CD4-positive, alpha-beta T cell treated with Interleukin-15 for 1 hour (primary cell): Measurements from ENCODE around the gene KAZN.

Source experiments
- DNase-seq: peaks from one replicate; pipeline ENCODE4 v3.0.0-alpha.2; 2020

Gene KAZN

DNA sequence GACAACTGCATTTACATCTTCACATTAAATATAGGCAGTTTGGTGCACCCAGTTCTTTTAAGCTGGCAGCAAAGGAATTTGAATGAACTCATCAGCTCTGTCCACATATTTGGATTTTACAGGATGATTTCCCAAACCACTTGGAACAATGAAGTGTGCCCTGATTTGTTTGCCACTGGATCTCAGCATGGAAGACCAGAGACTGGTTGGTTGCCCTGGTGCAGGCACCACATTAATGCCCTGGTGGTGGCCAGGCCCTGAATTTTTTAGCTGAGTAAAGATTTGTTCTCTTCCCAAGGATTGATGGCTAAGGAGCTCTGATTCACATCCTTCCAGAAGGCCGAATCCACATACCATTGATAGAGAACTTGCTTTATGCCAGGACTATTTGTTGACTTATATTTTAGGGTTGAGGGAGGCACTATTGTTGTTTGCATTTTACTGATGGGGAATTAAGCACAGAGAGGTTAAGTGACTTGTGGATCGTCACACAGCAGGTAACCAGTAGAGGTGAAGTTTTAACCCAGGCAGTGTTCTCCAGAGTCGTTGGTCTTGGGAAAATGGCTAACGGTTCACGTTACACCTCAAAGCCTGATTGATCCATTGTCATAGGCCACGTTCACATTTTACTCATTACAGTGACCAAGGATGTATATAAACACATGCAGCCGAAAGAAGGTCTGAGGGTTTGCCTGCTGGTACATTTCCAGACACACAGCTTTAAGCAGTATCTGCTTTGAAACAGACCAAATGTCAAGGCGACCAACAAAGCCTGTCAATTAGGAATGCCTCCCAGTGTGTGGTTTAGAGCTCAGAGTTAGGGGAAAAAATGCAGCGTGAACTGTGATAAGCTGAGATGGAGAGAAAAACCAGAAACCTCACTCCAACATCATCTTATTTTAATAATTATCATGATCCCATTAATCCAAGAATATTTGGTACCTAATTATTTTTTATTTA, 50.7 kb downstream of the KAZN start:
- DNase-seq = no peak

DNA sequence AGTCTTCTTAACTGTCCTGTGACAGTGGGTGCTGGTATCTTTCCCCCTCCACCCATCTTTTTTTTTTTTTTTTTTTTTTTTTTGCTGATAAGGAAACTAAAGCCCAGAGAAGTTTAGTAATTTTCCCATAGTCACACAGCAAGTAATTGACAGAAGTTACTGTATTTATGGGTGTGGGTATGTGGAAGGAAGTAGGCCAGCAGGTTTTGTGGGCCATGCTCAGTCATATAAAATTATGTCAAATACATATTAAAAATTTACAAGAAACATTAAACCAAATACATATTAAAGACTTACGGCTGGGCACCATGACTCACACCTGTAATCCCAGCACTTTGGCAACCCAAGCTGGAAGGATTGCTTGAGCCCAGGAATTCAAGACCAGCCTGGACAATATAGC, 51.5 kb downstream of the KAZN start:
- DNase-seq = no peak

DNA sequence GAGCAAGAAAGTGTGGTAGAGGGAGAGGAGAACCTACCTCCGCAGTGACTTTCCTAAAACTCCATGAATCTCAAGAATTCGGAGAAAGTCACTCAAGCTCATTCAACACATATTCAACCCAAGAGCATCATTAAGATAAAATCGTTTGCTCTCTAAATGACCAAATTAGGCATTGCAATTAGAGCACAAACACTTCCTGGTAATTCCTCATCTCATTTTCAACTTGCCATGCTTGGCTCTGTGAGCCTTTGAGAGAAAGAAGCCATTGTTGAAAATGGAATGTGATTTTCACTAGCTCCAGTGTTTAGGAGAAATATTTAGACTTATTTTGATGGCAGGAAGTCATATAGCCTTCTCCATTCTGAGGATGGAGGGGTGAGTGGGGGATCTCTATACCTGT, 52.5 kb downstream of the KAZN start:
- DNase-seq = no peak

DNA sequence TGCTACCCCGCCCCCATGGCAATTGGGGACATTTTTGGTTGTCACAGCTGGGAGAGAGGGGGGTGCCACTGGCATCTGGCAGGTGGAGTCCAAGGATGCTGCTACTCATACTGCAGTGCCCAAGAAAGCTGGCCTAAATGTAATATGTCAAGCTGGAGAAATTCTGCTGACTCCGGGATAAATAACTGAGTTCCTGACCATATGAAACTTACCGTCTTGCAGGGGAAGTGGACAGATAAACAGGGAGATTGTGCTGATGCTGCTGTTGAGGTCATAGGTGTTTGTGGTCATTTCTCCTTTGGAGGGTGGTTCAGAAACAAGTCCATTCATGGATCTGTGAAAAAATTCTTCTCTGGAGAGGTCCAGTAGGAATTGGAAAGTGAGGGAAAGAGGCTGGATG, 54.4 kb downstream of the KAZN start:
- DNase-seq = no peak

DNA sequence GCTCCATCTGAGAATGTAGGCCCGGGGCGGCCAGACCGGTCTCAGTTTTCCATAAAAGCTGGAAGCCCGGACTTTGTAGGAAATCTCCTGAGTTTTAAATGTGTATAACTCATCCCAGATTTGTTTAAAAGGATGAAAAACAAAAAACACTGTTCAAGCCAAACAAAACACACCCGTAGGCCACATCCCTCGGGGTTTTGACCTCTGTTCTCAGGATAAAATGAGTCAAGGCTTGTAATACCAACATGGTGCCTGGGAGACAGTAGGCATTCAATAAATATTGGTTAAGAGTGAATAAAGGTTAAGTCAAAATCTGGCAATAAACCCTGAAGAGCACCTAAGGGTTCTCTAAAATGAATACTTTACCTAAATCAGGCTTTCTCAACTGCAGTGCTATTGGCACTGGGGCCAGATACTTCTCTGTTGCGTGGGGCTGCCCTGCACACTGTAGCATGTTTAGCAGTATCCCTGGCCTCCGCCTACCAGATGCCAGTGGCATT, 55.0 kb downstream of the KAZN start:
- no peak for DNase-seq

DNA sequence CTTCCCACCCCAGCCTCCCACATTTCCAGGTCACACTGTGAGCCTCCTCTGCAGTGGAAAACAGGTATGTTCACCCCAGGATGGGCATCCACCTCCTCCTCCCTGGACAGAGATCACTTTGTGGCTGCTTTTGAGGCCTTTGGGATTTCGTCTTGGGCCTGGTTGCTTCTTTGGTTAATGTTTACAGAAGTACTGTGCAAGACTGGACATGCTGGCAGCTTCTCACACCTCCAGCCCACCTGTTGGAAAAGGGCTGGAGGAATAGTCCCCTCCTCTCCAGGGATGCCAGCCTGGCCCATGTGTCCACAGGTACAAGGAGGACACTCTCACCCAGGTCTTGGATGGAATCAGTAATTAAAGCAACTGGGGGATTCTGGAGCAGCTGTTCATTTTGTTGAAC, 56.1 kb downstream of the KAZN start:
- DNase-seq = no peak

DNA sequence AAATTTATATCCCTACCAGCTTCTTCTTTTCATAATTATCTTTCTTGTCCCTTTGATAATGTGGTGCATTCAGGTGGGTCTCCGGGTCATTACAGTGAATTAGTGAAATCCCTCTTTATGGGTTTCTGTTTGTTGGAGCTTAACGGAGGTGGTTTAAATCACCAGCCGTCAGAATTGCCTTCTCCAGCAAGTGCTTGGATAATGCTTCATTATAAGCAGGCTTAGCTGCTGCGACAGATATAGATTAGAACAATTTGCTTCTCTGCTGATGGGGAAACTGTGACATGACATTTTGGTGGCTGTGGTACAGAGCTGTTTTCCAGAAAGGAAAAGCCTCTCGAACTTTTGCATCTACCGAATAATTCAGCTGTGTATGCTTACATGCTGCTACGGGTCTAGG, 56.9 kb downstream of the KAZN start:
- no peak for DNase-seq

DNA sequence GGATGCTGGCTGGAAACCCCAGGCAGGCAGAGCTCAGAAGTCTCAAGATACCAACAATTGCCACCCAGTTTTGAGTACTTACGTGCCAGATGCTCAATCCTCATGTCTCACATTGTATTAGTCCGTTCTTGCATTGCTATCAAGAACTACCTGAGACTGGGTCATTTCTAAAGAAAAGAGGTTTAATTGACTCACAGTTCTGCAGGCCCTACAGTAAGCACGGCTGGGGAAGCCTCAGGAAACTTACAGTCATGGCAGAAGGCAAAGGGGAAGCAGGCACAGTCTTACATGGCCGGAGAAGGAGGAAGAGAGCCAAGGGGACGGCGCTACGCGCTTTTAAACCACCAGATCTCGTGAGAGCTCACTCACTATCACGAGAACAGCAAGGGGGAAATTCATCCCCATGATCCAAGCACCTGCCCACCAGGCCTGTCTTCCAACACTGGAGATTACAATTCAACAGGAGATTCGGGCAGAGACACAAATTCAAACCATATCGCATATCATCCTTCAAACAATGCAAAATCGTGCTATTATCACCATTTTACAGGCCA, 58.0 kb downstream of the KAZN start:
- DNase-seq = no peak

DNA sequence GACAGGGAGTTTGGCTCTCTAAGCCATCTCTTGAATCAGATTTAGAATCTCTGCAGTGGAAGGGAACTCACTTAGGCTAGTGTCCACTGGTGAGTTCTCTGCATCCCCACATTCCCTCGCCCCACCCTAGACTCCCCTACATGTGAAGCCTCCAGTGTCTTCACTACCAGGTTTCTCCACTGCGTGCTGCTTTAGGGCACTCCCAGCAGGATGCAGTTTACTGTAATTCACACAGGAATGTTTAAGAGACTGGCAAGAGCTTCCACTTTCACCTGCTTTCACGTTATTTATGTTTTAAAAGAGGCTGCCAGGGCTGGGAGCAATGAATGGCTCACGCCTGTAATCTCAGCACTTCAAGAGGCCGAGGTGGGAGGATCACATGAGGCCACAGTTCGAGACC, 60.2 kb downstream of the KAZN start:
- no peak for DNase-seq

DNA sequence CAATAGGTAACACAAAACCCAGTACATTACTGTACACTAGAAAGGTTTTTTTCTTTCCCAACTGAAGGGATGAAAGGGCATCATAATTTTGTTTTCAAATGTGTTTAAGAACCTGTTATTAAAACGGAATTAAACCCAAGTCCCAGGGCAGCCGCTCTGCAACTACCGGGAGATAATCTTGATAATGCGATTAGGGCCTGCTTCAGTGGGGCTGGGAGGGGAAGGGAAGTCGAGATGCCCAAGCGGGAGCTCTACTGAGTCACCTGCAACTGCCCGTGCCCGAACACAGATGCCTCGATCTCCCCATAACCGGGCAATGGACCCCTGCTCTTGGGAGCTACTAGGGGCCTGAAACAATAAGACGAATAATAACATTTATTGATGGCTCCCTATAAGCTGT, 61.4 kb downstream of the KAZN start:
- no peak for DNase-seq

DNA sequence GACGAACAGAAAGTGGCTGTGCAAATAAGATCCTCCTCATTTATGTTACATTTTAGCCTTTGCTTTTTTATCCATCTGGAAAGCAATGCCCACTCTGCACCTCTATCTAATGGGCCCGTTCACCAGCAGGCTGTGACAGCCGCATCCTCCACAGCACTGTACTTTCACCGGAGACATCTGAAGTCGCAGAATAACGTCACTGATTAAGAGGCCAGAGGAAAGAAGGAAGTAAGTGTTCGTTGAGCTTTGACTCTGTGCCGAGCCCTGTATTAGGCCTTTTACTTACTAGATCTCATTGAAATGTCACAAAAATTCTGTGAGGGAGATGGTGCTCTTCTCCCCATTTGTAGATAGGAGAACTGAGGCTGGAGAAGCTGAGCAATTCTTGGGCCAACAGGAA, 62.3 kb downstream of the KAZN start:
- DNase-seq = no peak

DNA sequence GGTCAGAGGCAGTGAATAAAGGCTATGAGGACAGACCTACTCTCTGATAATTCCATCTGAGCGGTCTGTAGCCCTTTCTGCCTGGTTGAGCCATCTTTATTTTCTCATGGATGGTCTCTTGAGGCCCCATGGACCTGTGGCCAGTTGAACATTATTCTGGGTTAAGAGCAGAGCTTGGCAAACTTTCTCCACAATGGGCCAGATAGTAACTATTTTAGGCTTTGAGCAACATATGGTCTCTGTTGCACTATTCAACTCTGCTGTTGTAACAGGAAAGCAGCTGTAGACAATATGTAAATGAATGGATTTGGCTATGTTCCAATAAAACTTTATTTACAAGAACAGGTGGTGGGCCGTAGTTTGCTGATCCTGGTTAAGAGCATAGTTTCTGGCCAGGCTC, 62.7 kb downstream of the KAZN start:
- DNase-seq = no peak

DNA sequence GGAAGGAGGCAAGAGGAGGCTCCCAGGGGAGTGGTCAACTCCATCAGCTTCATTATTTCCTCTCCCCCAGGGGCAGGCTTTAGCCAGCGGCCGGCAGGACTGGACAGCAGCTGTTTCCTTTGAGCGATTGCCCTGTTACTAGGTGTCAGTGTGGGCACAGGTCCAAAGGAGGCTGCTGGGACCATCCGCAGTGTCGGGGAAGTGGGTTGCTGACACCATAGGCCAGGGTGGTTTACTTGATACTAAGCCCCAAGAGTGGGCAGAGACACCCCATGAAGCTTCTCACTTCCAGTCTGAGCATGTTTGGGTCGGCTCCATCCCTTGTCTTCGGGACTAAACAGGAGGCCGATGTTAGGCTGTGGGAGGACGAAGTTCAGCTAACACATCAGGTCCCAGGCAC, 63.6 kb downstream of the KAZN start:
- DNase-seq = no peak

DNA sequence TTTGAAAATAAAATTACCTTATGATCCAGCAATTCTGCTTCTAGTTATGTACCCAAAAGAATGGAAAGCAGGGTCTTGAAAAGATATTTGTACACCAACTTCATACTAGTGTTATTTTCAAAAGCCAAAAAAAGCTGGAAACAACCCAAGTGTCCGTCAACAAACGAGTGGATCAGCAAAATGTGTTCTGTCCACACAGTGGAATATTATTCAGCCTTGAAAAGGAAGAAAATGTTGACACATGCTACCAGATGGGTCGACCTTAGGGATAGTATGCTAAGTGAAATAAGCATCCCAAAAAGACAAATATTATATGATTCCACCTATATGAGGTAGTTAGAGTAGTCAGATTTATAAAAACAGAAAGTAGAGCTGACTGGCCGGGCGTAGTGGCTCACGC, 65.3 kb downstream of the KAZN start:
- DNase-seq = no peak

DNA sequence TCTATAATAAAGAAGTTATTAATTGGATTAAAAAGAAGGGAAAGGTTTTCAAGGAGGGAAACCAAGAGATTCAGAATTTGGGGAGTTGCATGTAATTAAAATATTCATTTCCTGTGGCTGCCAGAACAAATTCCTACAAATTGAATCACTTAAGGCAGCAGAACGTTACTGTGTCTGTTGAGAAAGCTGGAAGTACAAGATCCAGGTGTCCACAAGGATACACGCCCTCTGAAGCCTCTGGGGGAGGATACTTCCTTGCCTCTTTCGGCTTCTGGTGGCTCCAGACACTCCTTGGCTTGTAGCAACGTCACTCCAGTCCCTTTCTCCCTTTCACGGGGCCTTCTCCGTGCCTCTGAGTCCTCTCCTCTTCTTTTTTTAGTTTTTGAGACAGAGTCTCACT, 67.9 kb downstream of the KAZN start:
- no peak for DNase-seq

DNA sequence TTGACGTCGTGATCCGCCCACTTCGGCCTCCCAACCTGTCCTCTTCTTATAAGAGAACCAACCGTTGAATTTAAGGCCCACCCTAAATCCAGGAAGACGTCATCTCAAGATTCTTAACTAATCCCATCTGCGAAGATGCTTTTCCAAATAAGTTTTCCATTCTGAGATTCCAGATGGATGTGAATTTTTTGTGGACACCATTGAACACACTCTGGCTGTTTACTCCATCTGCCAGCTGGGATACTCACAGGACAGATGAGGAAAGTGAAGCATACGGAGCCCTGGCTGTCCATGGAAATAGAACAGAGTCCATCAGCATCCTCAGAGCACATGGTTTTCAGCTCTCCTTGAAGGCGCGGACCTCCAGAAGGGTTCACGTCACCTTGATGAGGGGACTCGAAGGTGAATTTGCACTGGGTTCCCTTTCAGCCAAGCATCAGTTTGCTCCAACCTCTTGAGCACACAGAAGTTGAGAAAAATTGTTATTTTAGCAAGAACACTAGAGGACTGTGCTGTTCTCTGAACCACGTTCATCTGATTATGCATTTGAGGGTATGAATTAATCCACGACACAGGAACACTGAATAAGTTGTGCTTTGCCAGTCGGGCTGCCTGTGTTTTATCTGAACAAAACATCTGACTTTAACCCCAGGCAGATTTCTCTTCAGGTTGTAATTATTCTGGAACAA, 68.6 kb downstream of the KAZN start:
- DNase-seq = no peak

DNA sequence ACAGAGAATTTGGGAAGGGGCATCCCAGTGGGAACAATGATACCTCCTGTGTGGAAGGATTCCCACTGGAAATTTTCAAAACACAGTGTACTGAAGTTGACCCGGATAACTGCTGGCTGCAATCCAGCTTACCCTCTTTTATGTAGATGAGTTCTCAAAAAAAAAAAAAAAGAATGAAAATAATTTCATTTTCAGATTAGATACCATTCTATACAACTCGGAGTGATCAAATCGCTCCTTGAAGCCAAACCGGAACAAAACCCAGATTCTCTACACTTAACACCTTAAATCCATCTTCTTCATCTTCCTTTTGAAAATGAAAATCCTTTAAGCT, 69.1 kb downstream of the KAZN start:
- no peak for DNase-seq

DNA sequence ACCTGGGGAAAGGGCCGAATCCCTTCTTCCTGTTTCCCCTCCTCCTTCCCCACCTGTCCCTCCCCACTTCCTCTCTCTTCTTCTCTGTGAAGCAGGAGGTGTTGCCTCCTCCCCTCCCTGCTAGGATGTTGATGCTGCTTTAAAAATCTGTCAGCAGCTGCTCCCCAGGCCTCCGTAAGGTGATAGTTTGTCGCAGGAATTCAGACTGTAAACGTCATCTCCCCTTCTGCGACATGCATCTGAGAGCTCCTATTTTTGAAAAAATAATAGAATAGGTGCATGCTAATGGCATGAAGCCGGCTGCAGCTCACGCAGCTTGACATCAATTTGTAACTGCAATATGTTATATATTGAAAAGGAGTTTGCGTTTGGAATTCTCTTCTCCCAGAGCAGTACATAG, 70.1 kb downstream of the KAZN start:
- no peak for DNase-seq

DNA sequence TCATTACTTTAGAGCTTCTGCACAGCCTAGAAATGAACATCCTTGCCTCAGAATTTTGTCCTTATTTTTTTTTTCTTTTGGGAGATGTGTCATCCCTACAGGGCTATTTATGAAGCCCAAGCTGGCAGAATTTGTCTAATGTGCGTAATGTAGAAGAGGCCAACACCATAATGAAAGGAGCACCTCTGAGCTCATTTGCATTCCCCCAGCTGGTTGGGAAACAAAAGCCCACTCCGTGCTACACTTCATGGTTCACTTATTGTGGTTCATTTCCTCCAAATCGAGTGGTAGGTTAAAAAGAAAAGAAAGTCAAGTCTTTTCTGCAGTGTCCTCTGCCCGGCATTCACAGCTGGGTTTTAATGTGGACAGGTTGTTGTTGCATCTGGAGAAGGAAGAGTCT, 73.5 kb downstream of the KAZN start:
- no peak for DNase-seq

DNA sequence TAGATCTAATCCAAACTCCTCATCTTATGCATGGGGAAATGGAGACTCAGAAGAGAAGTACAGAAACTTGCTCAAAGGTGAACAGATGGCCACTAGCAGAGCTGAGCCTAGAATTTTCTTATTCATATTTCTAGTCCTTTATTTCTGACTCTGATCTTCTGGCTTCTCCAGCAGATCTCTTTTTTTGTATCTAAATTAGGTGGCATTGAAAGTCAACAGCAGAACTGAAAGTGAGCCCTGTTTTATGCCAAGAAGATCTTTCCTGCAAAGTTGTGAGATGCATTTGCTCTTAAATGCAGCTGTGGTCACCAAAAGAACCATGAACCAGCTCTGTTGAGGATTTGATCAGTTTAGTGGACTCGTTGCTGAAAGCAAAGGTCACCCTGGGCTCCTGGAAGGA, 75.5 kb downstream of the KAZN start:
- no peak for DNase-seq

DNA sequence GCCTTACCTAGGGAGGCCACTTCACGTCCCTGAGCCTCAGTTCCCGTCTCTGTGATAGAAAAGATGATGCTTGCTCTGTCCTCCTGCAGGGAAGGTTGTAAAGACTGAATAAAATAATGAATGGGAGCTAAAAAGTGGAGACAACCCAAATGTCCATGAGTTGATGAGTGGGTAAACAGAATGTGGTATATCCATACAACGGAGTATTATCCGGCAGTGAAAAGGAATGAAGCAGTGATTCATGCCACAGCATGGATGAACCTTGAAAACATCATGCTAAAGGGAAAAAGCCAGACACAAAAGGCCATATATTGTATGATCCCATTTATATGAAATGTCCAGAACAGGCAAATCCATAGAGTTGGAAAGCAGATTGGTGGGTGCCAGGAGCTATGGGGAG, 77.9 kb downstream of the KAZN start:
- DNase-seq = no peak

DNA sequence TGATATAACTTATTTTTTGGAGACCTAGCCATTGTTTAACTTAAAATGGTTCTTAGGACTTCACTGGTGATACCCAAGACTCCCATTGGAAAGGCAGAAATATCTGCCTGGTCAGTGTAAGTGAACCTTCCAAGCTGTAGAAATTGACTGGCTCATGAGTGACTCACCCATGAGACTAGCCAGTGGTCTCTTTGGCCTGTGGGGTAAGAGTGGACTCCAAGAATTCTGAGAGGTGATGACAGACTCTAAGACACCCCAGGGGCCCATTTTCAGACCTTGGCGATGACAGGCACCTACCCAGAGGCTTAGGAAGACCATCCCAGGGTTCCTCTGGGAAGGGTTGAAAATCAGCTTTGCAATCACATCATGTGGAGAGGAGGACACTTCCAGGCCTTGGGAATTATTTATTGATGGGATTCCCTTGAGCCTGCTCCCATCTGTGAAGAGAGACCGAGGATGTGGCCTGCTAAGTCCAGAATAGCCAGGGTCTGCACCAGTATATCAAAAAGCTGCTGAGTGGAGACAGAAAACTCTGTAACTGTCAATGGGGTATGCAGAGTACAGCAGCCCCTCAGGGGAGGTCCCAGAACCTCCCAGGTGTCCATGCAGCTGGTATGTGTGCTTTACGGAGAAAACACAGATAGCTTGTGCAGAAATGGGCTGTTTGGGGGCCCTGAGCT, 78.9 kb downstream of the KAZN start:
- DNase-seq = no peak

DNA sequence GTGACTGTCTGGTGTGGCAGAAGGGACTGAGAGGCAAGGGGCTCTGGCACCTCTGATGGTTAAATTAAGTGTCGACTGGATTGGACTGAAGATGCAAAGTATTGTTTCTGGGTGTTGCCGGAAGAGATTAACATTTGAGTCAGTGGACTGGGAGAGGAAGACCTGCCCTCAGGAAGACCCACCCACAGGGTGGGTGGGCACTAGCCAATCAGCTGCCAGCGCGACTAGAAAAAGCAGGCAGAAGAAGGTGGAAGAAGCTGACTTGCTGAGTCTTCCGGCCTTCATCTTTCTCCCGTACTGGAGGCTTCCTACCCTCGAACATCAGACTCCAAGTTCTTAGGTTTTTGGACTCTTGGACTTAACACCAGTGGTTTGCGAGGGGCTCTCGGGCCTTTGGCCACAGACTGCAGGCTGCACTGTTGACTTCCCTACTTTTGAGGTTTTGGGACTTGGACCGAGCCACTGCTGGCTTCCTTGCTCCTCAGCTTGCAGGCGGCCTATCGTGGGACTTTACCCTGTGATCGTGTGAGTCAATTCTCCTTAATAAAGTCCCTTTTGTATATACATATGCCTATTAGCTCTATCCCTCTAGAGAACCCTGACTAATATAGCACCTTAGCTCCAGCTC, 79.6 kb downstream of the KAZN start:
- no peak for DNase-seq
